LNCAP (cell line): Measurements from ENCODE around the gene RNF151.

Experiments used
- CTCF ChIP-seq: fragments of 450-650 bp; IDR thresholded peaks from 2 replicates; pipeline ENCODE4 v1.5.1; 2017; ENCODE audit warnings: mild to moderate bottlenecking

Gene RNF151

GRCh38 chr16:1990351-1991134, 23.9 kb downstream of the RNF151 start:
- no peak for TF ChIP-seq CTCF

DNA sequence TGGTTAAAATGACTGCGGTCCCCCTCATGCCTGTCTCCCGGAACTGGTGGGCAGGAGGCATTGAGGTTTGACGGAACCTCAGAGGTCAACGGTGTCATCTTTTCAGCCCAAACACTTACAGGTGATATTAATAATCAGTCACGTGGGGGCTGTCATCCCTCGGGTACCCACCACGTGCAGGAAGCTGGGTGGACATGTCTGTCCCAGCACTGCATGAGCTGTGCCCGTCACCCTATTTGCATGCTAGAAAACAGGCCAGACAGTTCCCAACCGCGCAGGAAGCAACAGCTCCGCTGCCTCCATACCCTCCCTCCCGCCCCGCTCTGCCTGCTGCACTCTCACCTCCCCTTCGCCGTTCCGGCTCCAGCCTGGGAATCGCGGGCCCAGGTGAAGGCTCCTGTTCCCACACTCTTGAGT, 24.5 kb downstream of the RNF151 start:
- no peak for TF ChIP-seq CTCF

GRCh38 chr16:1991588-1991947, 24.9 kb downstream of the RNF151 start:
- TF ChIP-seq CTCF, result no peak

DNA sequence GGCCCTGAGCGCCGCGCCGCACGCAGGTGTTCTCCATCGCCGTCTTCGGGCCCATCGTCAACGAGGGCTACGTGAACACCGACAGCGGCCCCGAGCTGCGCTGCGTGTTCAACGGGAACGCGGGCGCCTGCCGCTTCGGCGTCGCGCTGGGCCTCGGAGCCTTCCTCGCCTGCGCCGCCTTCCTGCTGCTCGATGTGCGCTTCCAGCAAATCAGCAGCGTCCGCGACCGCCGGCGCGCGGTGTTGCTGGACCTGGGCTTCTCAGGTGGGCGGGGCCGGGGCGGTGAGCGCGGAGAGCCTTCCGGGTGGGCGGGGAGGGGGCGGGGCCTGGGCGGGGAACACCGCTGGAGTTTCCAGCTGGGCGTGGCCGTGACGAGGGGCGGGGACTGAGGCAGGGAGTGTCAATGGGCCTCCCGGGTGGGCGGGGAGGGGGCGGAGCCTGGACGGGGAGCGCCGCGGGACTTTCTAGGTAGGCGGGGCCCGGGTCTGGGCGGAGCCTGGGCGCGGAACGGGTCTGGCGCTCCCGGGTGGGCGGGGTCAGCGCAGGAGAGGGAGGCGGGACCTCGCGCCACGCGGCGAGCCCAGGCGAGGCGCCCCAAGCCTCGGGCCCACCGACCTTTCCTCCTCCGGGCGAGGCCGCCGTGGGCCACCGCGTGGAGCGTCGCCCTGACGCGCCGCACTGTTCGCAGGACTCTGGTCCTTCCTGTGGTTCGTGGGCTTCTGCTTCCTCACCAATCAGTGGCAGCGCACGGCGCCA, 25.5 kb downstream of the RNF151 start:
- TF ChIP-seq CTCF, result no peak

DNA sequence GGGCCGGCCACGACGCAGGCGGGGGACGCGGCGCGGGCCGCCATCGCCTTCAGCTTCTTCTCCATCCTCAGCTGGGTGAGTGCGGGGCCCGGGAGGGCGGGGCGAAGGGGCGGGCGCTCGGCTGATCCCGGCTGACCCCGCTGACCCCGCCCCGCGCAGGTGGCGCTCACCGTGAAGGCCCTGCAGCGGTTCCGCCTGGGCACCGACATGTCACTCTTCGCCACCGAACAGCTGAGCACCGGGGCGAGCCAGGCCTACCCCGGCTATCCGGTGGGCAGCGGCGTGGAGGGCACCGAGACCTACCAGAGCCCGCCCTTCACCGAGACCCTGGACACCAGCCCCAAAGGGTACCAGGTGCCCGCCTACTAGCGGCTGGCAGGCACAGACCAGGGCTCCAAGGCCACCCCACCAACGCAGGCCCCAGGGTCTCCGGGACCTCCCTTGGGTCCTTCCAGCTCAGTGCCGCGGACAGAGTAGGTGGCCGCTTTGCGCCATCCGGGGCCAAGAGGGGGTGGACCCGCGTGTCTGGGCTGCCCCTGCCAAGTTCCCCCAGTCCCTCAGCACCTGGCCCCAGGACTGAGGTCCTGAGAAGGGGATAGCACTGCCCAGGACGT, 26.2 kb downstream of the RNF151 start:
- TF ChIP-seq CTCF, result no peak

DNA sequence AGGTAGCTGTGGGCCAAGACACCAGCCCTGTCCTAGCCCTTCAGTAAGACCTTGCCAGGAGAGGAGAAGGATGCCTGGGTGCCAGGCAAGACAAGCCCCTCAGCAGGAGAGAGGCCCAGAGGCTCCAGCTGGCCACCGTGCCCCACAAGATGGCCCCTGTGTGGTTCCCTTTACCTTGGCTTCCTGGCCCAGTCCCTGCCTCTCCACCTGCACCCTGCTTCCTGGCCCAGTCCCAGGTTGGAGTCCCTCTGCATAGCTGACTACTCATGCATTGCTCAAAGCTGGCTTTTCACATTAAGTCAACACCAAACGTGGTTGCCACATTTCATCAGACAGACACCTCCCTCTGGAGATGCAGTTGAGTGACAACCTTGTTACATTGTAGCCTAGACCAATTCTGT, 27.1 kb downstream of the RNF151 start:
- TF ChIP-seq CTCF, result no peak

- TF ChIP-seq CTCF, result no peak
These were observed 31.1 kb downstream of the RNF151 start for GRCh38 chr16:1997494-1998359.
